Amygdala (tissue), 56 donors: Measurements from ENCODE around the gene USP49.
"Not testable (repeated sequence)": the region's sequence is repeated elsewhere in the genome, so short reads cannot be mapped to it uniquely, and the experiment has no call there.

Experiments used
- DNase-seq, 56 donors: peaks; one replicate each; lab custom pipeline; 2025; lab: John Stamatoyannopoulos, UW

Gene USP49

GRCh38 chr6:41766043-41766664 lies 129.0 kb downstream of the USP49 start:
- not testable (repeated sequence) for DNase-seq

GRCh38 chr6:41763470-41763869 lies 131.7 kb downstream of the USP49 start:
- peak in 1 of 56 donors; percentile 19 for DNase-seq

GRCh38 chr6:41759905-41760579 lies 135.1 kb downstream of the USP49 start:
- DNase-seq = no peak

GRCh38 chr6:41759106-41759904 lies 135.9 kb downstream of the USP49 start:
- no peak for DNase-seq

- DNase-seq = no peak
Measured at GRCh38 chr6:41758641-41759035, 136.5 kb downstream of the USP49 start.

GRCh38 chr6:41757931-41758640 lies 137.1 kb downstream of the USP49 start:
- no peak for DNase-seq

- no peak for DNase-seq
Measured at GRCh38 chr6:41757271-41757670, 137.9 kb downstream of the USP49 start.

- no peak for DNase-seq
Measured at GRCh38 chr6:41756354-41756753, 138.8 kb downstream of the USP49 start.

- DNase-seq = no peak
Measured at GRCh38 chr6:41755895-41756294, 139.3 kb downstream of the USP49 start.

GRCh38 chr6:41750374-41750773 lies 144.8 kb downstream of the USP49 start:
- DNase-seq = no peak

GRCh38 chr6:41748542-41748941 lies 146.6 kb downstream of the USP49 start:
- no peak for DNase-seq

- DNase-seq = no peak
Measured at GRCh38 chr6:41748102-41748477, 147.1 kb downstream of the USP49 start.

- no peak for DNase-seq
Measured at GRCh38 chr6:41747256-41748101, 147.7 kb downstream of the USP49 start, which contains the start of gene PGC. Gene PGC, minus strand, starts transcription at chr6:41747397. Its CDS starts 63 bp downstream, at chr6:41747334.

- DNase-seq = no peak
Measured at GRCh38 chr6:41746107-41746506, 149.1 kb downstream of the USP49 start.

- DNase-seq = no peak
Measured at GRCh38 chr6:41744236-41744787, 150.9 kb downstream of the USP49 start.

- no peak for DNase-seq
Measured at GRCh38 chr6:41743406-41744235, 151.6 kb downstream of the USP49 start.

GRCh38 chr6:41741625-41742490 lies 153.3 kb downstream of the USP49 start:
- no peak for DNase-seq
